ENCODE measurements around the gene ABI3.

ABI3 gene

GRCh38 chr17:49216953-49217650 lies 6.6 kb downstream of the ABI3 start:
- TF ChIP-seq CTCF (IDR thresholded peaks at IDR 0.05): no peak

GRCh38 chr17:49217651-49218413 lies 7.3 kb downstream of the ABI3 start:
- TF ChIP-seq CTCF (IDR thresholded peaks at IDR 0.05): no peak

GRCh38 chr17:49218941-49219913 lies 8.7 kb downstream of the ABI3 start:
- TF ChIP-seq CTCF (IDR thresholded peaks at IDR 0.05): no peak

- TF ChIP-seq CTCF (IDR thresholded peaks at IDR 0.05): no peak
These were observed 9.5 kb downstream of the ABI3 start for GRCh38 chr17:49219987-49220386.

- TF ChIP-seq CTCF (IDR thresholded peaks at IDR 0.05): no peak
These were observed 12.6 kb downstream of the ABI3 start for GRCh38 chr17:49223168-49223516.

- TF ChIP-seq CTCF (IDR thresholded peaks at IDR 0.05): peak; percentile 82
These were observed 13.2 kb downstream of the ABI3 start for GRCh38 chr17:49223517-49224197.
